Mammary epithelial cell (primary cell): ENCODE results near the gene CACNG6.

Source experiments
- CTCF ChIP-seq, 2 donors: IDR thresholded peaks in 1 of 2; conservative IDR thresholded peaks in 1 of 2; 2 replicates each; pipeline ENCODE4 v1.5.1; 2011 to 2012; ENCODE audit warnings: inconsistent platforms in 2 of 2, low read length in 2 of 2, mild to moderate bottlenecking in 2 of 2, control low read depth in 1 of 2, low read depth in 1 of 2; ENCODE audit not compliant: insufficient read depth in 1 of 2; ENCODE audit errors: extremely low read depth in 1 of 2
- EZH2 ChIP-seq: IDR thresholded peaks from 2 replicates; pipeline ENCODE4 v1.6.1; 2012; ENCODE audit warnings: low read length, inconsistent platforms, borderline replicate concordance

GRCh38 chr19:54021363-54021762 is 29.9 kb downstream of the CACNG6 start:
- TF ChIP-seq CTCF (conservative IDR thresholded peaks at IDR 0.05 in 1 of 2, IDR thresholded peaks at IDR 0.05 in 1 of 2; ENCODE audit: extremely low read depth in 1 of 2, insufficient read depth in 1 of 2, low read depth in 1 of 2, low read length in 2 of 2) (no peak), EZH2 (no peak)
